Heart left ventricle (tissue), 13 donors: ENCODE data around the gene GLB1L2.

ENCODE experiments used
- CTCF ChIP-seq, 12 donors: fragments of 200-600 bp; sonication (generic) in 4 of 12; IDR thresholded peaks; one replicate each; pipeline versions ENCODE4 v1.5.0 to v1.8.0; 2018 to 2022; ENCODE audit warnings: antibody characterized with exemption in 12 of 12, mild to moderate bottlenecking in 5 of 12
- POLR2A ChIP-seq, 2 donors: fragments of 450-650 bp; IDR thresholded peaks; one replicate each; pipeline ENCODE4 v1.6.1; 2017; ENCODE audit warnings: antibody characterized with exemption in 2 of 2, mild to moderate bottlenecking in 2 of 2, moderate library complexity in 2 of 2
- donor health status: ischemic (EF 13 %, LVEDD 7.1; RV severe dilation, severe dysfunction).
- donor health status: DM: no; HTN: yes; CAD: no.
- donor health status: DM: no; HTN: no; CAD: no.
- donor health status: ischemic (EF 25% LVEDD 6.9; RV normal size, moderate dysfunction).
- donor health status: ischemic (EF 25% LVEDD 5.7; RV mildly dilated, moderate dysfunction).
- donor health status: ischemic (EF 35%, LVEDD 5.7; RV mildly dilated, moderate dysfunction).
- donor health status: nonischemic (EF 11% LVEDD 7.7; RV severe dilation, severe dysfunction).
- donor health status: DM: yes; HTN: yes; CAD: no.
- donor health status: PGD.
- donor health status: ischemic (EF 29% LVEDD 5.4; RV normal size, mild dysfunction).
- donor health status: nonischemic (EF 23%, LVEDD 6.1; RV moderate dilation, normal function).

DNA sequence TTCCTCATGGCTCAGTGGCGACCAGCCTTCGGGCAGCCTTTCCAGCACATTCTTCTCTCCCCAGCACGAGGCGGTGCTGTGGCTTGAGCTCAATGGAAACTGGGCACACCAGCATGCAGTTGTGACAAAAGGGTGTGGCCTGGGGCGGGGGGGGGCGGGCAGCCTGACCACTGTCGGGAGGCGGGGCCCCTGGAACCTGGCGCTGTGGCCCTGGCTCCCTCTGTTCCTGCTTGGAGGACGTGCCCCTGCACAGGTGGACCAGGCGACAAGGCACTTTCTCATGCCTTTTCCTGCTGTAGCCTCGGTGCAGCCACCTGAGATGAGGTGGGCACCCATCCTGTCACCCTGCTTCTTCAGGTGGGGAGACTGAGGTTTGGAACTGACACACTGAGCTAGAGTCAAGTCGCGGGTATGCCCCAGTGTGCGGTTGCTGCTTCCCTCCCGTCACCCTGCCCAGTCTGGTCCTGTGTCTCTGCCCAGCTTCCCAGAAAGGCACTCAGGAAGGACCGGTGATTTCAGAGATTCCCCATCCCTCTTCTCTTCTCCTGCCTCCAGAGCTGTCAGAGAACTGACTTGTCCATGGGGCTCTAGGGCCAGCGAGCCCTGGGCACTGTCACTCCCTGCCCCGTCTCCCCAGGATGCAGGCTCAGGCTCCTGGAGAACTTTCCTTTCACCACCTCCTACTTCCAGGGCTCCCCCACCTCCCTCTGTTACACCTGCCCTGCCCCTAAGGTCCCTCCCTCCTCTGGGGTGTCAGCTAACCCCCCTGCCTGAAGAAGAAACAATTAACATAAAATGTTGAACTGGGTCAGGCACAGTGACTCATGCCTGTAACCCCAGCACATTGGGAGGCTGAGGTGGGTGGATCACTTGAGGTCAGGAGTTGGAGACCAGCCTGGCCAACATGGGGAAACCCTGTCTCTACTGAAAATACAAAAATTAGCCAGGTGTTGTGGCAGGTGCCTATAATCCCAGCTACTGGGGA lies 70.3 kb downstream of the GLB1L2 start:
- TF ChIP-seq CTCF (IDR thresholded peaks at IDR 0.05) (no peak), POLR2A (IDR thresholded peaks at IDR 0.05) (no peak)
